Caco-2 (cell line): ENCODE measurements around the gene MTPN. TPM values are rescaled to one million over a fixed set of nuclear protein-coding genes. Genes with fewer than 3 reads are reported as not detected.

Experiments used
- BruUV-seq: library from RNA; stranded (reverse); fragments of 400-500 nt; replicated peaks from 2 replicates; lab custom pipeline; 2021; lab: Mats Ljungman, UMichigan
- CTCF ChIA-PET: fragments of 300-600 bp; sonication (Branson Sonifier 250); formaldehyde crosslinking; loops from one replicate; lab custom pipeline; 2022; ENCODE audit warnings: antibody characterized with exemption; lab: Charles Lee
- POLR2A ChIA-PET: fragments of 300-600 bp; sonication (Branson Sonifier 250); formaldehyde crosslinking; loops from one replicate; lab custom pipeline; 2022; ENCODE audit warnings: antibody characterized with exemption; lab: Charles Lee
- DNase-seq, 2 experiments: peaks; one replicate each; pipeline versions ENCODE4 v3.0.0 to v3.0.0-alpha.2; 2020 to 2022
- H3K27me3 ChIP-seq: replicated peaks from 2 replicates; pipeline ENCODE4 v1.6.0; 2011; ENCODE audit warnings: low read length; ENCODE audit not compliant: control insufficient read depth, insufficient read depth
- H3K36me3 ChIP-seq: 2 replicates; pipeline ENCODE4 v1.5.1; 2011; ENCODE audit warnings: low read length; ENCODE audit not compliant: control insufficient read depth, insufficient read depth
- H3K4me1 ChIP-seq: fragments of 250-450 bp; sonication (Bioruptor Pico); 2 replicates; pipeline ENCODE4 v1.5.1; 2020; ENCODE audit warnings: mild to moderate bottlenecking
- H3K4me3 ChIP-seq: 2 replicates; pipeline ENCODE4 v1.5.1; 2011; ENCODE audit warnings: low read depth, mild to moderate bottlenecking, control low read depth, low read length
- H3K9me3 ChIP-seq: fragments of 250-450 bp; sonication (Bioruptor Pico); 2 replicates; pipeline ENCODE4 v1.5.1; 2020; ENCODE audit warnings: mild to moderate bottlenecking, moderate library complexity
- H3K27ac Mint-ChIP-seq: one replicate; pipeline ENCODE4 v1.8.0; 2022; ENCODE audit warnings: mixed read lengths; ENCODE audit not compliant: unreplicated experiment
- H3K27me3 Mint-ChIP-seq: one replicate; pipeline ENCODE4 v1.8.0; 2022; ENCODE audit warnings: mixed read lengths; ENCODE audit not compliant: insufficient read depth, unreplicated experiment
- H3K36me3 Mint-ChIP-seq: one replicate; pipeline ENCODE4 v1.8.0; 2022; ENCODE audit warnings: mild to moderate bottlenecking, mixed read lengths; ENCODE audit not compliant: insufficient read depth, unreplicated experiment
- H3K4me1 Mint-ChIP-seq: one replicate; pipeline ENCODE4 v1.8.0; 2022; ENCODE audit warnings: low read depth, mixed read lengths; ENCODE audit not compliant: unreplicated experiment
- H3K4me3 Mint-ChIP-seq: one replicate; pipeline ENCODE4 v1.8.0; 2022; ENCODE audit warnings: mild to moderate bottlenecking, moderate library complexity, mixed read lengths; ENCODE audit not compliant: unreplicated experiment
- H3K9me3 Mint-ChIP-seq: one replicate; pipeline ENCODE4 v1.8.0; 2022; ENCODE audit warnings: mixed read lengths; ENCODE audit not compliant: unreplicated experiment
- intact Hi-C: fragments of 100-400 bp; cut with micrococcal nuclease; formaldehyde crosslinking; loops from one replicate; pipeline ENCODE4 v1.10.0; 2022; ENCODE audit not compliant: unreplicated experiment
- total RNA-seq: library from RNA; stranded (reverse); gene quantifications from 2 replicates; pipeline ENCODE4 v1.2.3, GENCODE V29; 2022
- TF ChIP-seq, protein P1 (sequence below), 2 experiments: fragments of 200-600 bp in 1 of 2; IDR thresholded peaks; 1 replicate in 1 of 2; 2 replicates in 1 of 2; pipeline versions ENCODE4 v1.5.1 to v1.8.0; 2011 to 2022; ENCODE audit warnings: antibody characterized with exemption in 1 of 2, control low read depth in 1 of 2, inconsistent platforms in 1 of 2, low read depth in 1 of 2, low read length in 1 of 2, mild to moderate bottlenecking in 1 of 2, moderate library complexity in 1 of 2; ENCODE audit not compliant: insufficient read depth in 1 of 2, severe bottlenecking in 1 of 2, unreplicated experiment in 1 of 2

The MTPN gene
- total RNA-seq, 1 experiment from 2014 or later: 138 TPM

DNA sequence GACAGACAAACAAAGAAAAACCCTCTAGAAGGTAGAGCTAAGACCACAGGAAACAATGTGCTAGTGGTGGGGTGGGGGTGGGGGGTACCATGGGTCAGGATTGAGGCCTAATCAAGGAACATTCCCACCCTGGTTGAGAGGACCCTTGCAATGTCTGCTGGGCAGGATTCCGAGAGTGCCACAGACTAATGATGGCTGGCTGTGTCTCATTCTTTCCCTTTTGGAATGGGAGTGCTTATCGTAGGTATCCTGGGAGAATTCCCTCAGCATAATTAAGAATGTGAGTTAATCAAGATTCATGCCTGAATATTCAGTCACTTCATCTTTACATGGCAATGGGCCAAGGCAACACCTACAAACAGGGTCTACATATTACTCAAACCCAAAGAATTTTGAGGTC lies 14.7 kb upstream of the MTPN start:
- Histone ChIP-seq H3K4me3 (no peak overlapping the region), H3K36me3 (no peaks in the 10 kb centered on the region), H3K27me3 (no peaks in the 10 kb centered on the region; the same call in 1 of the 2 replicates), H3K4me1 (no peaks in the 10 kb centered on the region), H3K9me3 (no peaks in the 10 kb centered on the region; the same call in 1 of the 2 replicates)
- Mint-ChIP-seq H3K36me3 (no peaks in the 10 kb centered on the region), H3K4me3 (no peak overlapping the region), H3K4me1 (no peaks in the 10 kb centered on the region), H3K9me3 (no peaks in the 10 kb centered on the region), H3K27ac (no peak overlapping the region), H3K27me3 (no peaks in the 10 kb centered on the region)
- DNase-seq: no peak
- intact Hi-C loops: no loop called here
- ChIA-PET CTCF (no interaction called here), POLR2A (no interaction called here)
- BruUV-seq: no TSS peak
- TF ChIP-seq, protein P1, sequence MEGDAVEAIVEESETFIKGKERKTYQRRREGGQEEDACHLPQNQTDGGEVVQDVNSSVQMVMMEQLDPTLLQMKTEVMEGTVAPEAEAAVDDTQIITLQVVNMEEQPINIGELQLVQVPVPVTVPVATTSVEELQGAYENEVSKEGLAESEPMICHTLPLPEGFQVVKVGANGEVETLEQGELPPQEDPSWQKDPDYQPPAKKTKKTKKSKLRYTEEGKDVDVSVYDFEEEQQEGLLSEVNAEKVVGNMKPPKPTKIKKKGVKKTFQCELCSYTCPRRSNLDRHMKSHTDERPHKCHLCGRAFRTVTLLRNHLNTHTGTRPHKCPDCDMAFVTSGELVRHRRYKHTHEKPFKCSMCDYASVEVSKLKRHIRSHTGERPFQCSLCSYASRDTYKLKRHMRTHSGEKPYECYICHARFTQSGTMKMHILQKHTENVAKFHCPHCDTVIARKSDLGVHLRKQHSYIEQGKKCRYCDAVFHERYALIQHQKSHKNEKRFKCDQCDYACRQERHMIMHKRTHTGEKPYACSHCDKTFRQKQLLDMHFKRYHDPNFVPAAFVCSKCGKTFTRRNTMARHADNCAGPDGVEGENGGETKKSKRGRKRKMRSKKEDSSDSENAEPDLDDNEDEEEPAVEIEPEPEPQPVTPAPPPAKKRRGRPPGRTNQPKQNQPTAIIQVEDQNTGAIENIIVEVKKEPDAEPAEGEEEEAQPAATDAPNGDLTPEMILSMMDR (IDR thresholded peaks at IDR 0.05; ENCODE audit: insufficient read depth in 1 of 2, low read depth in 1 of 2, low read length in 1 of 2, severe bottlenecking in 1 of 2, unreplicated experiment in 1 of 2): no peak

DNA sequence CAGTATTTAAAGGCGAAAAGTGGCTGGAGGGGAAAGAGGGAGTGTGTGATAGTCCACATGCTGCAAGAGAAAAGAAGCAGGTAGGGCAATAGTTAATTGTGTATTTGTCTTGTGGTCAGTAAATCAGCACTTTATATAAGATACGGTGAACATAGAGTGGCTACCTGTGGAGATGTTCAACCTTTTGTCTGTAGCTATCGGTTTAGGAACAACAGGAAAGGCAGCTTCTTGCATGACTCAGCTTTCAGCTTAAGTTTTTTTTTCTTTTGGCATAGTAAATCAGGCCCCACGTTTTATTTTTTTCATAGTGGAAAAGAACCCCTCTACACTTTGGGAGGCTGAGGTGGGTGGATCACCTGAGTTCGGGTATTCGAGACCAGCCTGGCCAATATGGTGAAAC lies 14.2 kb upstream of the MTPN start:
- no peak overlapping the region for H3K4me3 ChIP-seq
- H3K9me3 Mint-ChIP-seq: no peaks in the 10 kb centered on the region
- H3K36me3 Mint-ChIP-seq: no peaks in the 10 kb centered on the region
- H3K9me3 ChIP-seq: peaks cover under 1% of the 10 kb centered on the region; the same call in 1 of the 2 replicates
- TF ChIP-seq, protein P1 (IDR thresholded peaks at IDR 0.05; ENCODE audit: insufficient read depth in 1 of 2, low read depth in 1 of 2, low read length in 1 of 2, severe bottlenecking in 1 of 2, unreplicated experiment in 1 of 2): no peak
- no peaks in the 10 kb centered on the region for H3K27me3 Mint-ChIP-seq
- H3K27ac Mint-ChIP-seq: no peak overlapping the region
- no peaks in the 10 kb centered on the region for H3K4me1 ChIP-seq
- no TSS peak for BruUV-seq
- H3K4me3 Mint-ChIP-seq: no peak overlapping the region
- no peaks in the 10 kb centered on the region; the same call in 1 of the 2 replicates for H3K27me3 ChIP-seq
- CTCF ChIA-PET: no interaction called here
- no peak for DNase-seq
- H3K4me1 Mint-ChIP-seq: no peaks in the 10 kb centered on the region
- intact Hi-C loops: no loop called here
- H3K36me3 ChIP-seq: no peaks in the 10 kb centered on the region
- POLR2A ChIA-PET: no interaction called here

DNA sequence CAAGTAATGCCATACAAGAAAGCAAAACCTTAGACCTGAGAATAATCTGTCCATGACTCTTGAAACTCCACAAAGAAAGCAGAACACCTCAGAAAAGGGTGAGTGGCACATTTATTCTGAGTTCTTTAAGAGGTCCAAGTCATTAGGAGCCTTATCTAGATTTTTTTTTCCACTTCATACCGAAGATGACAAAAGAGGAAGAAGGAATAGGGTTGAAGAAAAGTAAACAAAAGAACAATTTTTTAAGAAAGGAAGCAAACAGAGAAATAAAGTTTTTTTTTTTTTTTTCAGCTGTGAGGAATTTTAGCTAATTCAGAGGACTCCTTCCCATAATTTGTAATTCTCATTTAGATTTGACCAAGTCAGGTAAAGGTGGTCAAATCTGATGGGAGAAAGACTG lies 13.1 kb upstream of the MTPN start:
- H3K4me3 ChIP-seq: no peak overlapping the region
- no peaks in the 10 kb centered on the region for H3K4me1 Mint-ChIP-seq
- no peak for DNase-seq
- ChIA-PET CTCF (no interaction called here), POLR2A (no interaction called here)
- intact Hi-C loops: no loop called here
- H3K36me3 Mint-ChIP-seq: no peaks in the 10 kb centered on the region
- BruUV-seq: no TSS peak
- no peaks in the 10 kb centered on the region; the same call in 1 of the 2 replicates for H3K27me3 ChIP-seq
- H3K9me3 Mint-ChIP-seq: no peaks in the 10 kb centered on the region
- no peaks in the 10 kb centered on the region for H3K36me3 ChIP-seq
- H3K4me3 Mint-ChIP-seq: no peak overlapping the region
- H3K9me3 ChIP-seq: peaks cover 10% of the 10 kb centered on the region; the same call in 1 of the 2 replicates
- H3K27me3 Mint-ChIP-seq: no peaks in the 10 kb centered on the region
- H3K27ac Mint-ChIP-seq: no peak overlapping the region
- H3K4me1 ChIP-seq: no peaks in the 10 kb centered on the region
- TF ChIP-seq, protein P1 (IDR thresholded peaks at IDR 0.05; ENCODE audit: insufficient read depth in 1 of 2, low read depth in 1 of 2, low read length in 1 of 2, severe bottlenecking in 1 of 2, unreplicated experiment in 1 of 2): no peak
